ENCODE measurements around the gene NEMF.

The NEMF gene

DNA sequence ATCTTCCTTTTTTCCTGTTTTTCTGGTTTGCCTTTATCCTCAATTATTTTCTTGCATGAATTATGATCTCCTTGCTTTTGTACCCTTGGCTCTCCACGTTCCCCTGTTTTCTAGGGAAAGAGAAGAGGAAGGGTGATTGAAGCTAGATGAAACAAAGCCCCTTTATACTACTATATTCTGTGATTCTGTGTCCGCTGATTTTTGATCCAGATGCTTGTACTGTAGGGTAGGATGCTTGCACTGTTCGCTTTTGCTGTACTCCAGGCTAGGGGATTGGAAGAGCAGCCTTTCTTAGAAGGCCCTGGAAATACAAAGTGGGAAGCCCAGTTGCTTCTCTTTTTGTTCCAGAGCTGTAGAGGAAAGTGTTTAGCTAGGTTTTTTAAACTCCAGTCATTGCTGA is 119.7 kb downstream of the NEMF start:
- DNase-seq = no peak

Measured in NCI-H146 (cell line).